HG03520 (cell line): ENCODE results near the gene SYNC.
"Not testable (repeated sequence)": the region's sequence is repeated elsewhere in the genome, so short reads cannot be mapped to it uniquely, and the experiment has no call there.

Experiments used
- ATAC-seq: cut with Tn5 transposase; IDR thresholded peaks from one replicate; pipeline ENCODE4 v1.9.1; 2021; ENCODE audit warnings: mild to moderate bottlenecking, moderate library complexity; ENCODE audit not compliant: unreplicated experiment

The SYNC gene

GRCh38 chr1:32695098-32695904 lies 7.3 kb downstream of the SYNC start:
- ATAC-seq: no peak

- no peak for ATAC-seq
Measured at GRCh38 chr1:32693455-32694174, 9.0 kb downstream of the SYNC start.

- ATAC-seq: no peak
Measured at GRCh38 chr1:32686387-32686786, 16.2 kb downstream of the SYNC start.

- no peak for ATAC-seq
Measured at GRCh38 chr1:32685498-32685897, 17.1 kb downstream of the SYNC start.

- no peak for ATAC-seq
Measured at GRCh38 chr1:32684167-32684811, 18.3 kb downstream of the SYNC start.

GRCh38 chr1:32683397-32683796 lies 19.2 kb downstream of the SYNC start:
- no peak for ATAC-seq

- no peak for ATAC-seq
Measured at GRCh38 chr1:32681999-32682398, 20.6 kb downstream of the SYNC start.

- ATAC-seq: no peak
Measured at GRCh38 chr1:32681509-32681908, 21.1 kb downstream of the SYNC start.

GRCh38 chr1:32680642-32681041 lies 21.9 kb downstream of the SYNC start:
- no peak for ATAC-seq

- ATAC-seq: not testable (repeated sequence)
Measured at GRCh38 chr1:32679993-32680392, 22.6 kb downstream of the SYNC start.

GRCh38 chr1:32676945-32677344 lies 25.6 kb downstream of the SYNC start:
- no peak for ATAC-seq

GRCh38 chr1:32668716-32669115 lies 33.9 kb downstream of the SYNC start:
- not testable (repeated sequence) for ATAC-seq

- ATAC-seq: no peak
Measured at GRCh38 chr1:32666901-32667566, 35.5 kb downstream of the SYNC start.

GRCh38 chr1:32665915-32666314 lies 36.7 kb downstream of the SYNC start:
- no peak for ATAC-seq

- no peak for ATAC-seq
Measured at GRCh38 chr1:32659581-32659980, 43.0 kb downstream of the SYNC start.

GRCh38 chr1:32652244-32652962 lies 50.2 kb downstream of the SYNC start:
- no peak for ATAC-seq

GRCh38 chr1:32651461-32652073 lies 51.0 kb downstream of the SYNC start:
- ATAC-seq: no peak

GRCh38 chr1:32650752-32651460 lies 51.7 kb downstream of the SYNC start, which contains the start of gene RBBP4:
TSS of gene RBBP4 (plus strand) at chr1:32651208. CDS start at chr1:32651307, 99 bp downstream.
- peak; percentile 71 for ATAC-seq

- ATAC-seq: peak; percentile 62
Measured at GRCh38 chr1:32650248-32650751, 52.3 kb downstream of the SYNC start, which contains the start of gene ZBTB8OS. TSS of gene ZBTB8OS (minus strand) at chr1:32650550. CDS start at chr1:32650529, 21 bp downstream.
